Amygdala (tissue), 56 donors: Measurements from ENCODE around the gene CARD9.

Source experiments
- DNase-seq, 56 donors: peaks; one replicate each; lab custom pipeline; 2025; lab: John Stamatoyannopoulos, UW

Gene CARD9

DNA sequence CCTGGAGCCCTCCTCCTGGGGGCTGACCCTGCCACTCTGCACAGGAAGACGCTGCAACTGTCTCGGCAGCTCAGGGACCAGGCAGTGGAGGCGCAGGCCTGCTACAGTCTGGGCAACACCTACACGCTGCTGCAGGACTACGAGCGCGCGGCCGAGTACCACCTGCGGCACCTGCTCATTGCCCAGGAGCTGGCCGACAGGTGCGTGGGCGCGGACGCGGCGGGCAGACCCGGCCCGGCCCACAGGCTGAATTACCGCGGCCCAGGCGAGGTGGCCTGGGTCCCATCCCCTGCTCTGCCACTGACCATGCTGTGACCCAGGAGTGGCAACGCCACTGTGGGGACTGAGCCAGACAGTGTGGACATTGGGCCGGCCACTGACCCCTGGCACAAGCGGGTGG is 35.0 kb downstream of the CARD9 start:
- DNase-seq, result no peak

DNA sequence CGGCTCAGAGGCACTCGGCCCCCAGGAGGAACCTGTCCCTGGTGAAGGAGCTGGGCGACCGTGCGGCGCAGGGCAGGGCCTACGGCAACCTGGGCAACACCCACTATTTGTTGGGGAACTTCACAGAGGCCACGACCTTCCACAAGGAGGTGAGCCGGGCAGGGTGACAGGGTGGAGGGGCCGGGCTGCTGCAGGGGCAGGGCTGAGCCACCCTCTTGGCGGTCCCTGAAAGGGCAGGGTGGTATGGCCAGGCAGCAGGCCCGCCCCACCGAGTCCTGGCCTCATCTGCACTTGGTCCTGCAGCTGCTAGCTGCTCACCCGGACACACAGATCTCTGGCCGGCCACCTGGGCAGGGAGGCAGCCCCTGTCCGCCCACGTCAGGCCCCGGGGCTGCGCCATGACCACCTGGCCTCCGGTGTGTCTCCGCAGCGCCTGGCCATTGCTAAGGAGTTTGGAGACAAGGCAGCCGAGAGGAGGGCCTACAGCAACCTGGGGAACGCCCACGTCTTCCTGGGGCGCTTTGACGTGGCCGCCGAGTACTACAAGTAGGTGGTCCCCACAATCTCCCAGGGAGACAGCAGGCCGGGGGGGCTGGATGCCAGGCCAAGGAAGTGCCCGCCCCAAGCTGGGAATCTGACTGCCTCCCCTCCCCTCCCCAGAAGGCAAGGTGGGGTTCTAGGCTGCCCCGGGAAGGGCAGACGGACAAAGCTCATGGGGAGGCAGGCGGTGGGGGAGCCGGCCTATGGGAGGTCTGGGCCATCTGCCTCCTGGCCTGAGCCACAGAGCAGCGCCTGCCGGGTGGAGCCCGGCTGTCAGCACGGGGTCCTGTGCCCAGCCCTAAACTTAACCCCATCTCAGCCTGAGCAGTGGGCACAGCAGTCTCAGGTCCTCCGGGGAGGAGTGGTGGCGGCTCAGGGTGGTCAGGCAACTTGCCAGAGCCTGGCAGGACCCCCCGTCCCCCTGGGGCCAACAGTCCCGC is 35.8 kb downstream of the CARD9 start:
- no peak for DNase-seq

DNA sequence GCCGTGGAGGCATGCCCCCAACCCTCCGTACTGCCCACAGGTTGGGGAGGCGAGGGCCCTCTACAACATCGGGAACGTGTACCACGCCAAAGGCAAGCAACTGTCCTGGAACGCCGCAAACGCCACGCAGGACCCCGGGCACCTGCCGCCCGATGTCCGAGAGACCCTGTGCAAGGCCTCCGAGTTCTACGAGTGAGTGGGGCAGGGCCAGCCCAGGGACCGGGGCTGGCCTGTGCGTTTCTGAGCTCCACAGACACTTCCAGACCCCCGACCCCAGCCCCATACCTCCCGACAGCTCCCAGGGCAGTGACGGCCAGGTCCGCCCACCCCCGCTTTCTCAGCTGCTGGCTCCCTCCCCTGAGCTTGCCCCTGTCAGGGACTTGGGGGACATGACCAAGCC is 36.6 kb downstream of the CARD9 start:
- no peak for DNase-seq

DNA sequence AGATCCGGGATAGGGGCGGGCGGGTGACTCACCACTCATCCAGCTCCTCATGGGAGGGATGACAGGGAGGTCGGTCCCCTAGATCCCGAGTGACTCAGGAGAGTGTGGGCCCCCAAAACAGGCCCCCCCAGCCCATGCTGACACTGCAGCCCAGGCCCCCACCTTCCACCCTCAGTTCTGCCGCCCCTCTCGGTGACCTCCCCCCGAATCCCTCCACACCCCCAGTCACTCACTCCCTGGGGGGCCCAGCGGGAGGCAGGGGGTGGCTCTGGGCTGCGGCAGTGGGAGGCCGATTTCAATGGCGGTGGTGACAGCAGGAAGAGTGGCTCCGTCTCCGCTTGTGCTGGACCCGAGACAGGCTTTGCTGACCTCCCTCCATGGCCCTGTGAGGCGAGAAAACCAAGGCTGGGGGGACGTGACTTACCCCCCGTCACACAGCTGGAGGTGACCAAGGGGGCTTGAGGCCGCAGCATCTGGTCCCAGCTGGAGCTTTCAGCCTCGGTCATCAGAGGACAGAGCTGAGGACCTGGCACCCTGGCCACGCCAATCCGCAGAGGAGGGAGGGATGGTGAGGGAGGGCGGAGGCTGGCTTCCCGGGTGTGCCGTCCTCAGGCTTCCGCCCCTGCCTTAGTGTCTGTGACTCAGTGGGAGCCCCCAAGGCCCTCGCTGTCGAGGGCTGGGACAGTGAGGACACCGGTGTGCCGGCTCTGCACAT is 37.2 kb downstream of the CARD9 start:
- no peak for DNase-seq

DNA sequence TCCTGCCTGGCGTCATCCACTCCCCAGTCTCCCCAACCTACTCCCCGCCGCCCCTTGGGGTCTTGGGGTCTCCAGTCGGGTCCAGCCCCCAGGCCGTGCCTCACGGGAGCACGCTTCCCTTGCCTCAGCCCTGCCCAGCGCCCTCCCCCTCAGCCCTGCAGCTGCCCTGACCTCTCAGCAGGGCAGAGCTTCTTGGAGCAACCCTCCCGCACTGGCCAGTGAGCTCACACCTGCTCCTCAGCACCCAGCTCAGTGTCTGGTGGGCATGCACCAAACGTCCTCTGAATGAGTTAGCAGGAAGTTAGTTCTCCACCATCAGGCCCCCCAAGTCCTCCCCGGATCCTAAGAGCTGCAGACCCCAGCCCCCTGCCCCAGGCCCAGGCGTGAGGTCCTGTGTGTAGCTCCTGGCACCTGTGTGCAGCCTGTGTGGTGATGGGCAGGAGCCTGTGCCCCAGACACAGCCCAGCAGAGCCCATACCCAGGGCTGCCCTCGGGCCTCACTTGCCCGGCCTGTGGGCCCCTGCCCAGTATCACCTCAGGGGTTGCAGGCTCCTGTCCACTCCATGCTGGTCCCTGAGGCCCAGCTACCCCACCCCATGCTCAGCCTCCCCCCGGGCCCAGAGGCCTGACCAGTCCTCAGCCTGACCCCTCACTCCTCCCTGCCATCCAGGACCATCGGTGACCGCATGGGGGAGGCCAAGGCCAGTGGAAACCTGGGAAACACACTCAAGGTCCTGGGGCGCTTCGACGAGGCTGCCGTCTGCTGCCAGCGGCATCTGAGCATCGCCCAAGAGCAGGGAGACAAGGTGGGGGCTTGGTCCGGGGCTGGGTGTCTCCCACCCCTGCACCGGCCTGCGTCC is 37.9 kb downstream of the CARD9 start:
- no peak for DNase-seq

DNA sequence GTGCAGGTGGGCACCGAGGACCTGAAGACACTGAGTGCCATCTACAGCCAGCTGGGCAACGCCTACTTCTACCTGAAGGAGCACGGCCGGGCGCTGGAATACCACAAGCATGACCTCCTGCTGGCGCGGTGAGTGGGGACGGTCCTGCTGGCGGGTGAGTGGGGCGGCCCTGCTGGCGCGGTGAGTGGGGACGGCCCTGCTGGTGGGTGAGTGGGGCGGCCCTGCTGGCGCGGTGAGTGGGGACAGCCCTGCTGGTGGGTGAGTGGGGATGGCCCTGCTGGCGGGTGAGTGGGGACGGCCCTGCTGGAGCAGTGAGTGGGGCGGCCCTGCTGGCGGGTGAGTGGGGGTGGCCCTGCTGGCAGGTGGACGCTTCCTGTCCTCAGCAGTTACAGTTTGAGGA is 38.9 kb downstream of the CARD9 start:
- no peak for DNase-seq

DNA sequence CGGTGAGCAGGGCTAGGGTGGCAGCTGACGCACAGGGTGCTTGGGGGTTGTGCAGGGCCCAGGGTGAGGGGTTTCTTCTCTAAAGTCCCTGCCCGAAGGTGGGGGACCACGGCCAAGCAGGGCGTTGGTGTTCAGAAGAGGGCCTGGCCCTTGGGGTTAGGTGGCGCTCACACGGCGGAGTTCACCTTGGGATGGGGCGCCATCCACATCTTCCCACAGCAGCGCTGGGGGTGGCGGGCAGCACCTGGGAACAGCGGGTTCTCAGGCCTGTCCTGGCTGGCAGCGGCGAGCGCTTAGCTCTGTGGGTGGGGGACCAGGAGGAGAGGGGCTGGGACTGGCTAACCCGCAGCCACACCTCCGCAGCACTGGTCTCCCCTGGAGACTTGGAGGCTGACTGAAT is 40.0 kb downstream of the CARD9 start:
- DNase-seq, result no peak

DNA sequence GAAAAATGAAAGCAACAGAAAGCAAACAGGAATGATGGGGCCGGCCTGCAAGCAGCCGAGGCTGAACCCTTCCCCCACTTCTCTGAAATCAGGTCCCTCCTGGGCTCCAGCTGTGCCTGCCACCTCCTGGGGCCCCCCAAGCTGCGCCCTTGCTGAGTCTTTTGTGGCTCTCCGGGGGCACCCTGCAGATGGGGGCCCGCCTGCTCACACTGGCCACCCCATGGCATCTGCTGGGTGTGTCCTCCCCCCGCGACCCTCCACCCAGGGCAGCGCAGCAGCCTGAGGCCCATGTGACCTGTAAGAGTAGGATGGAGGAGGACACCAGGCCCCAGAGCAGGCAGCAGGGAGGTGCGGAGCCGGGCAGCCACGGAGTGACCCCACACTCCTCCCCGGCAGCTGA is 40.4 kb downstream of the CARD9 start:
- no peak for DNase-seq

DNA sequence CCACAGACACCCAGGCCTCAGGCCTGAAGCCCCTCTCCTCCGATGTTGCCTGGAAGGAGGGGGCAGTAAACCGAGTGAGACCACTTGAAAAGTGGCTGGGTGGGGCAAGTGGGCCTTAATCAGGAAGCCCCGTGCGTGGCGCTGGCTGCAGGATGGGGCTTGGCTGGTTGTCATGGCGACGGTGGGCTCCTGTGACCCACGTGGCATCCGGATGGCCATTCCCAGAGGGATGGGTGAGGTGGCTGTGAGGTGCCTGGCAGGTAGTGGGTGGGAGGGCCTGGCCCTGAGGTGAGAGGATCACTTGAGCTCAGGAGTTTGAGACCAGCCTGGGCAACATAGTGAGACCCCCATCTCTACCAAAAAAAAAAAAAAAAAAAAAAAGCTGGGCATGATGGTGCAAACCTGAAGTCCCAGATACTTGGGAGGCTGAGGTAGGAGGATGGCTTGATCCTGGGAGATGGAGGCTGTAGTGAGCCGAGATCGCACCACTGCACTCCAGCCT is 40.9 kb downstream of the CARD9 start:
- no peak for DNase-seq

DNA sequence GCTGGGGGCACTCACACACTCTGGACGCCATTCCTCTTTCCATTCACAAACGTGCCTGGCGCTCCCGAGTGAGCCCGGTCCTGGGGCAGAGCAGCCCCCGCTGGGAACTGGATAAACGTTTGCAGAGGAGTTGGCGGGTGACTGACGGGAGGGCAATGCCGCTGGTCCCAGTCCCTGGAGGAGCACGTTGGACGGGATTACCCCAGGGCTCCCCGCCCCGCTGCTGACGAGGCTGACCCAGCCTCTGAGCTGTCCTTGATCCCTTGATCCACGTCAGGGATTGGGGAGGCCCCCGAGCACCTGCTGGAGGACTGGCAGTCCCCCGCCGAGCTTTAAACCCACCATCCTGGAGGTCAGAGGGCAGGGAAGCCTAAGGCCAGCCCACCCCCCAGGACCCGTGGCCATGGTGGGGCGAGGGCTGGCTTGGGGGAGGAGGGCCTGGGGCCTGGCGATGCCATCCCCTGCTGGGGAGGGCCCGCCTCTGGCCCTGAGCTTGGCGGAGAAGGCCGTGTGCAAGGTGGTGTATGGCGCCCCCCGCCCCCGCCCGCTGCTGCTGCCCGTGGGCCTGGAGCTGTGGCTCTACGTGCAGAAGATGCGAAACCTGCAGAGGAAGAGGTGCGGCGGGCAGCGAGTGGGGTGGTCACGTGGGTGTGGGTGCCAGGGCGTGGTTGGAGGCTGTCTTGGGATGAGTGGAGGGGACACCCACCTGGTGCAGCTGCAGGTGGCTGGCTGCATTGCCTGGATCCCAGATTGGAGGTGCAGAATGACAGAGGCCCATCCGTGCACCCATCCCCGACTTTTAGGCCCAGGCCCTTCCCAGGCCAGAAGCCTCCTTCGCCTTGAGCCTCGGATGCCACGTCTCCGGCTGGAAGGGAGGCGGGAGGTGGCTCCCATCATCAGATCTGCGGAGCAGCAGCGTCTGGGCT is 41.6 kb downstream of the CARD9 start:
- no peak for DNase-seq

DNA sequence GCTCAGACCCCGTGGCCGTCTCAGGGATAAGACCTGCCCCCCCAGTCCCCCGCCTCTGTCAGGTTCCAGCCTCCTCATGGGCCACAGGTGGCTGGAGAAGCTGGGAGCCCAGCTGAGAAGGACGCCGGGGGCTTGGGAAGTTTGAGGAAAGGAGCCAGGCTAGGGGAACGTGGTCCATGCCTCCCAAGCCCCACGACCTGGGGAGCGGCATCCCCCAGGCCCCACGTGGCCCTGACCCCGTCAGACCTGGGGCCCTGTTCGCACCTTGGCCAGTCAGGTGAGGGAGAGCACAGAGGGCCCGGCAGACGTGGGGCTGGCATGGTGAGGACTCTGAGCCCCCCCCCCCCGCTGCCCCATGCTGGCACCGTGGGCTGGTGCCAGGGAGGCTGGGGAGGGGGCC is 42.4 kb downstream of the CARD9 start:
- no peak for DNase-seq

DNA sequence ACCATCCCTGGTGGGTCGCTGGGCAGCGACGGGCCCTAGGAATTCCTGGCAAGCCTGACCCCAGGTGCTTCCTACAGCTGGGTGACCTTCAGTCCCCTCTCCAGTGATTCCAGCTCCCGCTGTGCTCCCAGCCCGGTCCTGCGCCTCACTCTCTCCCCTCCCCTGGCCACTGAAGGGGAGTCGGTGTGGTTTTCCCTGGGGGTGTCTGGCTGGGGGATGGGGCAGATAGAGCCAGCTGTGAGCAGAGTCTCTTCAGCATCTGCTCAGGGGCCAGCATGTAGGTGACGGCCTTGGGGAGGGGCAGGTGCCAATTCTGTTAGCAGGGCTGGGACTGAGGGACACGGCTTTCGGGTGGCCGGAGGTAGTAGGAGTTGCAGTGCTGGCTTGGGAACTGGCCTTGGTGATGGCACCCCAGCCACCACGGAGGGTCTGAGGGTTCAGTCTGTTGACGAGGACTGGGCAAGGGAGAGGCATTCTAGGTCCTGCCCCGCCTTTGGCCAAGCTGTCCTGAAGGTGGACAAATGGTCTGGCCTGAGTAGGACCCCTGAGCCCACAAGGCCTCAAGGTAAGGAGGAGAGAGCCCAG is 43.0 kb downstream of the CARD9 start:
- no peak for DNase-seq

DNA sequence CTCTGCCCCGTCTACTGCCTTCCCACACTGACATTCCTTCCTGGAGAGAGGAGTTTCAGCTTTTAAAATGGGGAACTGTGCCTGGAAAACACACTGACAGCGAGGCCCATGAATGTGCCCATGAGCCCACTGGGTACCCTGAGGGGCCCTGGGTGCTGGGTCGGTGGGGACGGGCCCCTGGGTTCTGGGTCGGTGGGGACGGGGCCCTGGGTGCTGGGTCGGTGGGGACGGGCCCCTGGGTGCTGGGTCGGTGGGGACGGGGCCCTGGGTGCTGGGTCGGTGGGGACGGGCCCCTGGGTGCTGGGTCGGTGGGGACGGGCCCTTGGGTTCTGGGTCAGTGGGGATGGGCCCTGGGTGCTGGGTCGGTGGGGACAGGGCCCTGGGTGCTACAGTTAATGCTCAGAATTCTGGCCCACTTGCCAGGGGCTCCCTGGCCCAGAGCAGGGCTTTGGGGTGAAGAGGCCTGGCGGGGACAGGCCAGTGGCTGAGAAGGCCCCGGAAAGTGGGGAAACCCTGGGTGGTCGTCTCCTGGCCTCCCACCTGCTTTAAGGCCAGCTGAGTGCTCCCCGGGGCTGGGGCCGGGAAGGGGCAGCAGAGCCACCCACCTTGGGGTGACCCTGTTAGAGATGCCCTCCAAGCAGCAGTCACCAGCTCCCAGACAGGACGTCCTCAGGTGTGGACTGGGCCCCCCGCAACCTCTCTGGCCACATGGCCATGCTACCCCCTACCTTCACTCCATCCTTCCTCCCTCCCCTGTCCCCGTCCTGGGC is 43.6 kb downstream of the CARD9 start:
- DNase-seq, result no peak

DNA sequence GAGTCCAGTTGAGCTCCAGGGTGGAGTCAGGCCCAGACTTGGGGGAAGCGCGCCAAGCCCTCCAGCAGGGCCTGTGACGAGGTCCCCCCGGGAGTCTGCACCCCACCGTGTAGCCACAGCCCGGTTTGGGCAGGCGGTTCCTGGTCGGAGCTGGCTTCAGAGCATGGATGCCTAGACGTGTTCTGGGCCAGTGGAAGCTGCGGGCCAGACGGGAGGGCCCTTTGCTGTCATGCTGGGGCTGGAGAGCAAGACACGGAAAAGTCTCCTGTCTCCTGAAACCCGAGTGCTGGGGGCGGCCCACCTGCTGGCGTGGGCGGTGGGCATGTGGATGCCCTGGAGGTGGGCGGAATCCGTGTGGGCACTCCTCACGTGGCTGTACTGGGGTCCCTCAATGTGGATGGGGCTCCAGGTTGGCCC is 44.2 kb downstream of the CARD9 start:
- DNase-seq, result no peak

DNA sequence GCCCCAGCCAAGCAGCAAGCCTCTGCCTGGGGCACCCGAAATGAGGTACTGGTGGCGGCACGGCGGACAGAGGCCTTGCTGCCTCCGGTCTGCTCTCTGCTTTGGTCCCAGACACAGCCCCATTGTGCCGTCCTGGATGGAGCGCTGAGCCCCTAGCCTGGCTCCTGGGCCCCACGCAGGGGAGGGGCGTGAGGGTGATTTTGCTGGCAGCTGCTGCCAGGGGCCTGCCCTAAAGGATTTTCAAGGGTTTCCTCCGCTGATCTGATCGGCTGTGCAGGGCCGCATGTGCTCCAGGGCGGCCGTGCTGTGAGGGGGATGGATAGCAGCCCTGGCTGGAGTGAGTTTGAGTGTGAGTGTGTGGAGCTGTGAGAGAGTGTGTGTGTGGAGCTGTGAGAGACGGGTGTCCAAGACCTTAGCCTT is 44.8 kb downstream of the CARD9 start:
- peak in 27 of 56 donors; percentile 13 to 59 (median 35) for DNase-seq

DNA sequence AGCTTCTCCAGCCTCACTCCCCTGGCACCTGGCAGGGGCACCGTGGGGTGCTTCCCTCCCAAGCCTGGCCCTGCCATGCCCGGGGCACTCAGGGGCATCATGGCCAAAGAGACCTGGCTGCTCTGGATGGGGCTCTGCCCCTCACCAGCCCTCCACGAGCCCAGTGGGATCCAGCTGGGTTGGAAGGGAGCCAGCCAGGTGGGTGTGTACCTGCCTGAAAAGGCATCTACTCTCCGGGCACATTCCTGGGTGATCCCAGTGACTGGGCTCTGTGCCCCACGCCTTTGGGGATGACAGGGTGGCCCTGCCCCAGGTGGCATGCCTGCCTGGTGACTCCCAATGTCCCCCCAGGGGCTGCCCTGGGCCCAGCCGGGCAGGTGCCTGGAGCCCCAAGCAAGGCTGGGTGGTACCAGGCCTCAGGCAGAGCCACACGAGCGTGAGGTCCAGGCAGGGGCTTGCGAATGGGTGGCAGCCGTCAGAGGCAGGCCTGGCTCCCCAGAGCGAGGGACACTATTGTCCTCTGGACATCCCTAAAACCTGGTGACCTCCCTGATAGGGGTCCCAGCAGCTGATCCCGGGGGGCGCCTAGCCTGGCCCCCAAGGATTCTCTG is 45.4 kb downstream of the CARD9 start:
- peak in 1 of 56 donors; percentile 64 for DNase-seq

DNA sequence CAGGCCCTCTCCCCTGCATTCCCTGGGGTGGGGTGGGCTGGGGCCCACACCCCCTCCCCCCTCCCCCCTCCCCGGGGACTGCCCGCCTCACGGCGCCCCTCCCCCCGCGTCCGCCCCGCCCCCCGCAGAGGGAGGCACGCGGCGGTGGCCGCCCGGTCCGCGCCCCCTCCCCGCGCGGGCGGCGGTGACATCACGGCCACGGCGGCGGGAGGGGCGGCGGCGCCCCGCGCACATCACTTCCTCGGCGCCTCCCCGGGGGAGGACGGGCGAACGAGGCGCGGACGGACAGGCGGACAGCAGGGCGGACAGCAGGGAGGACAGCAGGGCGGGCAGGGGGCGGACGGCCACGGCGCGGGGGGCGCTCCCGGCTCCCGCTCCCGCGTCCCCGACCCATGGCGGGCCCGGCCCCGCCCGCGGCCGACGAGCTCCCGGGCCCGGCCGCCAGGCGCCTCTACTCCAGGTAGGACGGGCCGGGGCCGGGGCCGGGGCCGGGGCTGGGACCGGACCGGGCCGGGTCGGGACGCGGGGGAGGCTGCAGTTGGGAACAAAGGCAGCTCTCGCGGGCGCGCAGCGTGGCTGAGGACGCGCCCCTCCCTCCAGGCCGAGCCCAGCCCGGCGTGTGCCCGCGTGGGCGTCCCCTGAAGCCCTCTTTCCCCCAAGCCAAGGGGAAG is 46.0 kb downstream of the CARD9 start, which contains the start of gene GPSM1:
Gene GPSM1 (plus strand): TSS at position 236 of the 671 bp plus-strand sequence. CDS start 157 bp downstream, at position 393.
- peak in 30 of 56 donors; percentile 6 to 78 (median 39) for DNase-seq
